Fibroblast of mammary gland (primary cell): ENCODE data around the gene DENND4A.

Source experiments
- DNase-seq: peaks from one replicate; pipeline ENCODE4 v3.0.0-alpha.2; 2010; ENCODE audit warnings: low read depth
- H3K4me3 ChIP-seq: 2 replicates; pipeline ENCODE4 v1.5.1; 2011; ENCODE audit warnings: low read depth, mild to moderate bottlenecking, low read length, moderate library complexity; ENCODE audit not compliant: control insufficient read depth
- CTCF ChIP-seq: conservative IDR thresholded peaks from 2 replicates; pipeline ENCODE4 v1.5.1; 2011; ENCODE audit warnings: low read depth, low read length, inconsistent platforms; ENCODE audit not compliant: control insufficient read depth, insufficient read depth

DENND4A gene

GRCh38 chr15:65792138-65792987 is at the start of gene DENND4A:
TSS of gene DENND4A (minus strand) at chr15:65792293. CDS start at chr15:65756450, 35,843 bp downstream.
- DNase-seq, result peak; percentile 98
- no peak for TF ChIP-seq CTCF
- H3K4me3 ChIP-seq, result peak within 1 kb of the TSS; percentile 59

- peak; percentile 40 for DNase-seq
- no peak for TF ChIP-seq CTCF
- H3K4me3 ChIP-seq, result peak overlapping the region; percentile 34
Observed at GRCh38 chr15:65841121-65841930, 49.2 kb upstream of the DENND4A start.

GRCh38 chr15:65839985-65840384 is 47.9 kb upstream of the DENND4A start:
- no peak for TF ChIP-seq CTCF
- H3K4me3 ChIP-seq, result no peak overlapping the region
- no peak for DNase-seq

- no peak for DNase-seq
- H3K4me3 ChIP-seq, result no peak overlapping the region
- no peak for TF ChIP-seq CTCF
Observed at GRCh38 chr15:65839354-65839901, 47.3 kb upstream of the DENND4A start.

- H3K4me3 ChIP-seq, result no peak overlapping the region
Observed at GRCh38 chr15:65837301-65838294, 45.5 kb upstream of the DENND4A start.

More at GRCh38 chr15:65837301-65838294, 45.5 kb upstream of the DENND4A start:
- no peak for DNase-seq
- TF ChIP-seq CTCF, result no peak
